CD4-positive, alpha-beta memory T cell (primary cell): ENCODE data around the gene SKI. TPM values are rescaled to one million over a fixed set of nuclear protein-coding genes. Genes with fewer than 3 reads are reported as not detected.

Experiments
- CTCF ChIA-PET: fragments of 350-600 bp; sonication (Branson Sonifier 250); formaldehyde crosslinking; loops from one replicate; lab custom pipeline; 2021; ENCODE audit warnings: inconsistent platforms; ENCODE audit not compliant: partially characterized antibody; lab: Charles Lee
- POLR2A ChIA-PET: fragments of 350-600 bp; sonication (Branson Sonifier 250); formaldehyde crosslinking; loops from one replicate; lab custom pipeline; 2021; ENCODE audit not compliant: partially characterized antibody; lab: Charles Lee
- DNase-seq, 5 donors: peaks; one replicate each; pipeline versions ENCODE4 v3.0.0 to v3.0.0-alpha.2; 2020 to 2022; ENCODE audit warnings: mixed read lengths in 1 of 5
- H3K27ac ChIP-seq: one replicate; pipeline ENCODE4 v1.7.0; 2013; ENCODE audit warnings: low read depth, low read length
- H3K27me3 ChIP-seq: 2 replicates; pipeline ENCODE4 v1.7.0; 2013; ENCODE audit warnings: mild to moderate bottlenecking, low read length, moderate library complexity; ENCODE audit not compliant: insufficient read depth
- H3K36me3 ChIP-seq: 2 replicates; pipeline ENCODE4 v1.7.0; 2013; ENCODE audit warnings: mild to moderate bottlenecking, low read length, moderate library complexity; ENCODE audit not compliant: insufficient read depth
- H3K4me1 ChIP-seq: 2 replicates; pipeline ENCODE4 v1.7.0; 2013; ENCODE audit warnings: mild to moderate bottlenecking, low read length, moderate library complexity; ENCODE audit not compliant: insufficient read depth
- H3K4me3 ChIP-seq, 2 donors: one replicate each; pipeline ENCODE4 v1.7.0; 2013; ENCODE audit warnings: low read length in 2 of 2, mild to moderate bottlenecking in 1 of 2
- H3K9me3 ChIP-seq, 2 donors: one replicate each; pipeline ENCODE4 v1.7.0; 2013; ENCODE audit warnings: low read length in 2 of 2, control low read depth in 1 of 2; ENCODE audit not compliant: control insufficient read depth in 1 of 2
- H3K27ac Mint-ChIP-seq, 7 donors: one replicate each; pipeline ENCODE4 v1.8.0; 2020 to 2021; ENCODE audit warnings: mixed read lengths in 7 of 7, mild to moderate bottlenecking in 6 of 7, inconsistent platforms in 3 of 7, moderate library complexity in 3 of 7
- H3K27me3 Mint-ChIP-seq, 2 donors: one replicate each; pipeline ENCODE4 v1.8.0; 2020 to 2021; ENCODE audit warnings: mixed read lengths in 2 of 2
- H3K36me3 Mint-ChIP-seq, 2 donors: one replicate each; pipeline ENCODE4 v1.8.0; 2020 to 2021; ENCODE audit warnings: mixed read lengths in 2 of 2, inconsistent platforms in 1 of 2, mild to moderate bottlenecking in 1 of 2
- H3K4me1 Mint-ChIP-seq, 4 donors: one replicate each; pipeline ENCODE4 v1.8.0; 2020 to 2021; ENCODE audit warnings: mixed read lengths in 4 of 4, mild to moderate bottlenecking in 1 of 4
- H3K4me3 Mint-ChIP-seq, 8 donors: one replicate each; pipeline ENCODE4 v1.8.0; 2020 to 2021; ENCODE audit warnings: mixed read lengths in 8 of 8, mild to moderate bottlenecking in 7 of 8, moderate library complexity in 6 of 8, inconsistent platforms in 3 of 8
- H3K9me3 Mint-ChIP-seq, 8 donors: one replicate each; pipeline ENCODE4 v1.8.0; 2020 to 2021; ENCODE audit warnings: mixed read lengths in 8 of 8, mild to moderate bottlenecking in 5 of 8, inconsistent platforms in 3 of 8, moderate library complexity in 1 of 8
- intact Hi-C: fragments of 100-400 bp; cut with micrococcal nuclease; formaldehyde crosslinking; loops from one replicate; pipeline ENCODE4 v1.15.1; 2023
- polyA plus RNA-seq, 2 donors: library from polyadenylated mRNA; unstranded; fragments of 300-500 nt; fragmentation: Illumina TruSeq; gene quantifications; one replicate each; pipeline ENCODE4 v1.2.3, GENCODE V29; 2021
- total RNA-seq, 2 experiments: library from RNA; stranded (reverse); gene quantifications; one replicate each; pipeline ENCODE4 v1.2.3, GENCODE V29; 2021

Gene SKI
- total and polyA plus RNA-seq, 4 experiments from 2014 or later = 0.08 to 104 (median 48.5) TPM

DNA sequence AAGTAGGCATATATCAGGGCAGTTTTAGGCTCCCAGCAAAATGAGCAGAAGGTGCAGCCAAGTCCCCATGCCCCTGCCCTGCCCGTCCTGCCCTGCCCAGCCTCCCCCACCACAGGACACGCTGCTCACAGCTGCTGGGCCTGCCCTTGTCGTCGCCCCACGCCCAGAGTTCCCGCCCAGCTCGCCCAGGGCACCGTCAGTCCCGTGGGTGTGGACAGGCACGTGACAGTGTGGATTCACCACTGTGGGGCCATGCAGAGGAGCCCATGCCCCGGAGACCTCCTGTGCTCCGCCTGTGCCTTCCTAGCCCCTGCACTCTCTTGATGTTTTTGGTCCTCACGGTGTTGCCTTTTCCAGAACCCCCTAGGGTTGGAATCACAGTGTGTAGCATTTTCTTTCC is 40.5 kb upstream of the SKI start:
- Mint-ChIP-seq H3K9me3 (peaks cover 0 to 1% (median 0%) of the 10 kb centered on the region in 8 donors), H3K27ac (no peak overlapping the region), H3K4me1 (peaks cover 6 to 24% (median 11%) of the 10 kb centered on the region in 4 donors), H3K4me3 (no peak overlapping the region), H3K27me3 (no peaks in the 10 kb centered on the region), H3K36me3 (peaks cover 3 to 22% of the 10 kb centered on the region in 2 donors)
- peaks cover 17% of the 10 kb centered on the region for H3K4me1 ChIP-seq
- no peaks in the 10 kb centered on the region for H3K9me3 ChIP-seq
- H3K27me3 ChIP-seq = no peaks in the 10 kb centered on the region
- H3K36me3 ChIP-seq = peaks cover 5% of the 10 kb centered on the region
- POLR2A ChIA-PET = interaction anchor here (1.2 to 1.3 kb wide), 2 partner anchors 11 to 41 kb away, joined by 3 to 4 read pairs; no protein-coding TSS in a partner anchor
- no peak overlapping the region for H3K4me3 ChIP-seq
- intact Hi-C loops = loop anchor here (5.0 kb wide), 1 partner anchor 40 kb away; no protein-coding TSS in a partner anchor
- no peak for DNase-seq
- CTCF ChIA-PET = interaction anchor here (0.7 to 2.4 kb wide), 3 partner anchors 13 to 194 kb away, joined by 4 to 9 read pairs (median 5); no protein-coding TSS in a partner anchor
- H3K27ac ChIP-seq = no peak overlapping the region

DNA sequence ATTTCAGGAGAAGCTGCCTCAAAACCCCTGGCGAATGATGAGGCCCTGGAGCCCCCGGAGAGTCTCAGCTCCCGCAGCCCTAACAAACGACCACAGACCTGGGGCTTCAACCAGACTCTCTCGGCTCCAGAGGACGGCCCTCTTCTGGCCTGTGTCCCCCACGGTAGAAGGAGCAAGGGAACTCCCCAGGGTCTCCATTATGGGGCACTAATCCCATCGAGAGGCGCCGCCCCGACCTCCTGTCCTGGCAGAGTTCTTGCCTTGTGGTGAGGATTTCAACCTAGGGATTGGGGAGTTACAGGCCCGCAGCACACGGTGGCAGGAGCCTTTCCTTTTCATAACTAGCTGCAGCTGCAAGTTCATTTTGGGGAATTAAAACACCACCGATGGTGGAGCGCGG is 39.8 kb upstream of the SKI start:
- DNase-seq = no peak
- H3K4me1 Mint-ChIP-seq = peaks cover 5 to 32% (median 13%) of the 10 kb centered on the region in 4 donors
- ChIA-PET POLR2A (interaction anchor here (0.7 to 1.6 kb wide), 4 partner anchors 11 to 201 kb away, joined by 3 to 6 read pairs (median 4); partner anchors contain the start of gene PRKCZ), CTCF (interaction anchor here (1.9 to 2.4 kb wide), 2 partner anchors 48 to 193 kb away, joined by 5 to 9 read pairs; no protein-coding TSS in a partner anchor)
- no peaks in the 10 kb centered on the region for H3K27me3 Mint-ChIP-seq
- peak overlapping the region in 2 of 7 donors; percentile 59 to 99 for H3K27ac Mint-ChIP-seq
- Histone ChIP-seq H3K36me3 (peaks cover 5% of the 10 kb centered on the region), H3K27me3 (no peaks in the 10 kb centered on the region), H3K4me1 (peaks cover 22% of the 10 kb centered on the region), H3K4me3 (no peak overlapping the region), H3K27ac (no peak overlapping the region), H3K9me3 (no peaks in the 10 kb centered on the region)
- intact Hi-C loops = loop anchor here (5.0 kb wide), 1 partner anchor 41 kb away; no protein-coding TSS in a partner anchor
- H3K4me3 Mint-ChIP-seq = peak overlapping the region in 2 of 8 donors; percentile 1 to 48
- peaks cover 0 to 1% (median 0%) of the 10 kb centered on the region in 8 donors for H3K9me3 Mint-ChIP-seq
- H3K36me3 Mint-ChIP-seq = peaks cover 3 to 14% of the 10 kb centered on the region in 2 donors

DNA sequence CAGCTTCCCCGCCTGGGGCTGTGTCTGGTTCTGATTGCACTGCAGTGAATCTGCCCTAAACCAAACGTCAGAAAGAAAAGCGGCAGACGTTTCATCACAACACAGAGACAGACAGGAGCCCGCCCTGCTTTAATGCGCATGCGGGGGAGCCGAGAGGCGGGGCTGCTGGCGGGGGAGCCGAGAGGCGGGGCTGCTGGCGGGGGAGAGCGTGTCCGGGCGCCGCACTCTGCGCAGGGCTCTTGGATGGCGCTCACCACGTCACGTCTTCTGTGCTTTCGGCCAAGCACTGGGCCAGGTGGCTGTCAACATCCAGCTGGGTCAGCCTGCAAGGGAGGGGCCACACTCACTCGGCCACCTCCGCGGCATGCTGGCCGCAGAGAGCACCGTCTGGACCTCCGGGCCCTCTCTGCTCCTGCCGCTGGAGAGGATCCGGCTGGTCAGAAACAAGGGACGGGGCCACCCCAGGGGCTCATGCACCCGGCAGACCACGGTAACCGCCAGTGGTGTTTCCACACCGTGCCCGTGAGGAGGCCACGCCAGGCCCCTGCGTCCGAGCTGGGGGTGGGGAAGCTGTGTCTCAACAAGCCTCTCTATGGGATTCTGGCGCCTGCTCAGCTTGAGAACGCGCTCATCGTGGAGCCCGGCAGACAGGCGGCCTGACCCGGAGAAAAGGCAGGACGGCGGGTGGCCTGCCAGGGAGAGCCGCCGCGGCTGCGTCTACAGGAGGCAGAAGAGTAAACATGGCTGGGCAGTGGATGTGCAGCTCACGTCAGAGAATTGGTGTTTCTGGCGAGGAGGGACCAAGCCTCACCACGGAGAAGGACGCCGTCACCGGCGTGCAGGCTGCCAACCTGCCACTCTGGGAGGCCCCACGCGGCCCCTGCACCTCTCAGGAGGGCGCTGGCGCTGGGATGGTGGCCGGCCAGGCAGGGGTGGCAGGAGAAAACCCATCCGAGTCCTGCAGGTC is 38.4 kb upstream of the SKI start:
- intact Hi-C loops = loop anchor here (5.0 kb wide), 1 partner anchor 42 kb away; no protein-coding TSS in a partner anchor
- no peaks in the 10 kb centered on the region for H3K27me3 ChIP-seq
- H3K4me1 ChIP-seq = peaks cover 29% of the 10 kb centered on the region
- no peaks in the 10 kb centered on the region for H3K9me3 ChIP-seq
- H3K4me3 Mint-ChIP-seq = peak overlapping the region; percentile 61 to 86 (median 82)
- DNase-seq = peak; percentile 82 to 92 (median 90)
- peaks cover 0 to 1% (median 0%) of the 10 kb centered on the region in 8 donors for H3K9me3 Mint-ChIP-seq
- peak overlapping the region; percentile 91 to 99 (median 94) for H3K27ac Mint-ChIP-seq
- H3K36me3 Mint-ChIP-seq = peaks cover 3 to 9% of the 10 kb centered on the region in 2 donors
- H3K27me3 Mint-ChIP-seq = no peaks in the 10 kb centered on the region
- POLR2A ChIA-PET = interaction anchor here (0.8 to 1.7 kb wide), 6 partner anchors 9 to 396 kb away, joined by 3 to 6 read pairs (median 4); partner anchors contain the start of gene RER1
- peak overlapping the region; percentile 52 to 65 for H3K4me3 ChIP-seq
- H3K36me3 ChIP-seq = peaks cover 3% of the 10 kb centered on the region
- peak overlapping the region; percentile 73 for H3K27ac ChIP-seq
- CTCF ChIA-PET = interaction anchor here (2.4 to 11.5 kb wide), 2 partner anchors 49 to 191 kb away, joined by 5 to 236 read pairs; no protein-coding TSS in a partner anchor
- H3K4me1 Mint-ChIP-seq = peaks cover 5 to 32% (median 13%) of the 10 kb centered on the region in 4 donors

DNA sequence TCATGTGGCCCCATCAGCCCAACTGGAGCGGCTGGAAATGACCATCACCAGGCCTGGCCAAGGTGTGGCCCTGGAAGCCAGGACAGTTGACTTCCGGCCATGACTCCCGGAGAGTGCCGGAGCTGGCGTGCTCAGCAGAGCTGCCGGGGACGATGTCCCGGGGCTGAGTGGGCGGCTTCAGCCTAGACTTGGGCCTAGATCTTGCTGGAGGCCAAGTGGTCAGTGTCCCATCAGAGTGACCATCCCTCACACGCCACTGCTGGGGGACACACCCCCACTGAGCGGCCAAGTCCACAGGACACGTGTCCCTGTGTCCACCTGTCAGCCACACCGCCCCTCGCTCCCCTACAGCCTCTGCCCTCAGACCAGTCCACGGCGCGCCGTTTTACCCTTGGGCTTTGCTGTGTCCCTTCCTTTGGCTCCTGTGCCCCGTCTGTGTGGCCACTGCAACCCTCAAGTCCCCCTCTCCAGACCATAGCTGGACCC is 37.6 kb upstream of the SKI start:
- Mint-ChIP-seq H3K4me3 (peak overlapping the region in 4 of 8 donors; percentile 24 to 53 (median 42)), H3K4me1 (peaks cover 5 to 32% (median 15%) of the 10 kb centered on the region in 4 donors), H3K36me3 (peaks cover under 1 to 9% of the 10 kb centered on the region in 2 donors), H3K27me3 (no peaks in the 10 kb centered on the region), H3K9me3 (no peaks in the 10 kb centered on the region), H3K27ac (peak overlapping the region in 3 of 7 donors; percentile 63 to 84 (median 68))
- no peaks in the 10 kb centered on the region for H3K27me3 ChIP-seq
- DNase-seq = no peak
- no peaks in the 10 kb centered on the region for H3K36me3 ChIP-seq
- no peak overlapping the region for H3K4me3 ChIP-seq
- H3K4me1 ChIP-seq = peaks cover 34% of the 10 kb centered on the region
- H3K9me3 ChIP-seq = no peaks in the 10 kb centered on the region
- intact Hi-C loops = no loop called here
- POLR2A ChIA-PET = interaction anchor here (0.8 to 1.7 kb wide), 3 partner anchors 201 to 395 kb away, joined by 3 to 4 read pairs (median 3); partner anchors contain the start of gene RER1
- CTCF ChIA-PET = interaction anchor here (0.9 to 11.5 kb wide), 2 partner anchors 16 to 190 kb away, joined by 3 to 236 read pairs; no protein-coding TSS in a partner anchor
- peak overlapping the region; percentile 73 for H3K27ac ChIP-seq

DNA sequence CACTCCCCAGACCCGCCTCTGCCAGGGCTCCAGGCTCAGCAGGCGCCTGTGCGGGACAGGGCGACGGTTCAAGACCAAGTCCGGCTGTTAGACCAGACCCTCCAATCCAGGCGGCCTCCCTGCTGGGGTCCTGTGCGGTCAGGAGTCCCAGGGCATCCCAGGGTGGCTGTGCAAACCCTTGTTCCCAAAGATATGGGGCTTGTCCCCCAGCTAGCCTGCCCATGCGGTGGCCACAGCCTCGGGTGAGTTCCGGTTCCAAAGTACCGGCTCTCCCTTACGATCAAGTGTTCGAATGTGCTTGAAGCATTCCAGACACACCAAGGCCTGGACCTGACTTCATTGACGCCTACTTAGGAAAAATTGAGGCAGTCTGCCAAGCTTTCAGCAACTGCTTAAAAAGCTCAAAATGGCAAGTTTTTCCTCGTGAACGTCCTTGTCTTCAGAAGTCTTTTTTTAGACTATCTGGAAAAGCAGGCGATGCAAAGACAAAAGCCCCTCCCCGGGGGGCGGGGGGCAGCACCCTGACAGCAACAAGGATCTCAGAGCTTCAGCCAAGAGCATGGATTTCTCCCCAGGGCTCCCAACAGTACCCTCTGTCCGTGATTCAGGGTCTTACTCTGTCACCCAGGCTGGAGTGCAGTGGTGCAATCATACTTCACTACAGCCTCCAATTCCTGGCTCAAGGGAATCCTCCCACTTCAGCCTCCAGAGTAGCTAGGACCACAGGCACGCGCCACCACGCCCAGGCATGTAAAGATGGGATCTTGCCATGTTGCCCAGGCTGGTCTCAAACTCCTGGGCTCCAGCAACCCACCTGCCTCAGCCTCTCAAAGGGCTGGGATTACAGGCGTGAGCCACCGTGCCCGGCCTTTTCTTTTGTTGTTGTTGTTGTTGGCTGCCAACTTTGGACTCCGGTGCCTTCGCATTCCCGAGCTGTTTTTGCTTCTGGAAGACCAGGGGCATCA is 35.8 kb upstream of the SKI start:
- H3K4me3 ChIP-seq = no peak overlapping the region
- Mint-ChIP-seq H3K36me3 (peaks cover 0 to 6% of the 10 kb centered on the region in 2 donors), H3K4me1 (peaks cover 5 to 32% (median 15%) of the 10 kb centered on the region in 4 donors), H3K4me3 (peak overlapping the region in 5 of 8 donors; percentile 20 to 76 (median 36)), H3K27ac (peak overlapping the region in 6 of 7 donors; percentile 52 to 75 (median 68)), H3K27me3 (no peaks in the 10 kb centered on the region), H3K9me3 (no peaks in the 10 kb centered on the region)
- H3K36me3 ChIP-seq = no peaks in the 10 kb centered on the region
- H3K4me1 ChIP-seq = peaks cover 35% of the 10 kb centered on the region
- intact Hi-C loops = no loop called here
- POLR2A ChIA-PET = interaction anchor here (0.7 to 1.3 kb wide), 3 partner anchors 38 to 109 kb away, joined by 3 to 4 read pairs (median 3); no protein-coding TSS in a partner anchor
- H3K9me3 ChIP-seq = no peaks in the 10 kb centered on the region
- DNase-seq = no peak
- CTCF ChIA-PET = interaction anchor here (1.4 to 11.5 kb wide), 2 partner anchors 18 to 188 kb away, joined by 3 to 236 read pairs; no protein-coding TSS in a partner anchor
- no peaks in the 10 kb centered on the region for H3K27me3 ChIP-seq
- H3K27ac ChIP-seq = no peak overlapping the region
